ENCODE results near the gene BRPF1.

BRPF1 gene

GRCh38 chr3:9739181-9739580 lies 7.6 kb downstream of the BRPF1 start:
- no peak for DNase-seq

- DNase-seq = no peak
Observed at GRCh38 chr3:9742560-9742959, 11.0 kb downstream of the BRPF1 start.

- DNase-seq = no peak
Observed at GRCh38 chr3:9743548-9743947, 12.0 kb downstream of the BRPF1 start.

- no peak for DNase-seq
Observed at GRCh38 chr3:9744162-9744561, 12.6 kb downstream of the BRPF1 start.

- DNase-seq = no peak
Observed at GRCh38 chr3:9745521-9745920, 14.0 kb downstream of the BRPF1 start.

- DNase-seq = no peak
Observed at GRCh38 chr3:9746330-9746729, 14.8 kb downstream of the BRPF1 start.

GRCh38 chr3:9747267-9747666 lies 15.7 kb downstream of the BRPF1 start:
- no peak for DNase-seq

GRCh38 chr3:9748031-9748430 lies 16.5 kb downstream of the BRPF1 start:
- no peak for DNase-seq

GRCh38 chr3:9749296-9749644 lies 17.7 kb downstream of the BRPF1 start:
- peak in 1 of 2 experiments; percentile 74 for DNase-seq

GRCh38 chr3:9749645-9750555 lies 18.4 kb downstream of the BRPF1 start, which contains the start of gene OGG1:
Gene OGG1 (plus strand): TSS chr3:9749952. CDS start chr3:9750287, 335 bp downstream.
- DNase-seq = peak; percentile 99 to 100

- peak in 1 of 2 experiments; percentile 24 for DNase-seq
Observed at GRCh38 chr3:9750556-9751411, 19.2 kb downstream of the BRPF1 start.

GRCh38 chr3:9754678-9755077 lies 23.1 kb downstream of the BRPF1 start:
- peak in 1 of 2 experiments; percentile 43 for DNase-seq

GRCh38 chr3:9757427-9757826 lies 25.9 kb downstream of the BRPF1 start:
- DNase-seq = no peak

- DNase-seq = no peak
Observed at GRCh38 chr3:9760779-9761505, 29.4 kb downstream of the BRPF1 start.

GRCh38 chr3:9761919-9762318 lies 30.4 kb downstream of the BRPF1 start:
- no peak for DNase-seq

- no peak for DNase-seq
Observed at GRCh38 chr3:9762871-9763270, 31.3 kb downstream of the BRPF1 start.

- no peak for DNase-seq
Observed at GRCh38 chr3:9765865-9766264, 34.3 kb downstream of the BRPF1 start.

- DNase-seq = no peak
Observed at GRCh38 chr3:9767418-9767817, 35.9 kb downstream of the BRPF1 start.

GRCh38 chr3:9768141-9768775 lies 36.7 kb downstream of the BRPF1 start:
- no peak for DNase-seq

GRCh38 chr3:9769012-9769411 lies 37.5 kb downstream of the BRPF1 start:
- no peak for DNase-seq

GRCh38 chr3:9769426-9770275 lies 38.1 kb downstream of the BRPF1 start, which contains the start of gene CAMK1:
Gene CAMK1 (minus strand): TSS chr3:9769947. CDS start chr3:9767749, 2,198 bp downstream.
- no peak for DNase-seq

All from SW 1271 (cell line).